ENCODE data around the gene IKZF5.

The IKZF5 gene

GRCh38 chr10:123004298-123004697 is 4.3 kb downstream of the IKZF5 start:
- TF ChIP-seq, protein P1, sequence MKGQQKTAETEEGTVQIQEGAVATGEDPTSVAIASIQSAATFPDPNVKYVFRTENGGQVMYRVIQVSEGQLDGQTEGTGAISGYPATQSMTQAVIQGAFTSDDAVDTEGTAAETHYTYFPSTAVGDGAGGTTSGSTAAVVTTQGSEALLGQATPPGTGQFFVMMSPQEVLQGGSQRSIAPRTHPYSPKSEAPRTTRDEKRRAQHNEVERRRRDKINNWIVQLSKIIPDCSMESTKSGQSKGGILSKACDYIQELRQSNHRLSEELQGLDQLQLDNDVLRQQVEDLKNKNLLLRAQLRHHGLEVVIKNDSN (IDR thresholded peaks at IDR 0.05): no peak
- no peak for TF ChIP-seq CREB1 (IDR thresholded peaks at IDR 0.05; ENCODE audit: low read depth)
- no peak for TF ChIP-seq EGR1 (IDR thresholded peaks at IDR 0.05)
- TF ChIP-seq TEAD4 (IDR thresholded peaks at IDR 0.05): no peak
- no peak for TF ChIP-seq YY1 (IDR thresholded peaks at IDR 0.05; ENCODE audit: low read depth)
- no peak for TF ChIP-seq FOXM1 (IDR thresholded peaks at IDR 0.05; ENCODE audit: borderline replicate concordance, low read depth)
- TF ChIP-seq REST (IDR thresholded peaks at IDR 0.05; ENCODE audit: low read depth): no peak
- no peak for TF ChIP-seq CEBPB (IDR thresholded peaks at IDR 0.05)
- TF ChIP-seq EP300 (IDR thresholded peaks at IDR 0.05; ENCODE audit: borderline replicate concordance): no peak

DNA sequence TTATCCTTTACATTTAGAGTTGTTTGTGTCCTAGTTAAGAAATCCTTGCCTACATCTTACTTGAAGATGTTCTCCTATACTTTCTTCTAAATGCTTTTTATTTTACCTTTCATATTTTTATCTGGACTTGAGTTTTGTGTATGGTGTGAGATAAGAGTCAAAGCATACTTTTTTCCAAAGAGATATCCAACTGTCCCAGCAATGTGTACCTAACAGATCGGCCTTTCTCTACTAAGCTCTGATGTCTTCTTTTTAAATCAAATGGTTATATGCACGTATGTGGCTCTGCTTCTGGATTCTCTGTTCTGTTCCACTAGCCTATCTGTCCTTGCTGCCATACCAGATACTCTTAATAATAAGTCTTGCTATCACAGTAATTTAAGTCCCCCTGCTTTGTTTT is 7.2 kb downstream of the IKZF5 start:
- TF ChIP-seq CEBPB (IDR thresholded peaks at IDR 0.05) (no peak), EP300 (IDR thresholded peaks at IDR 0.05; ENCODE audit: borderline replicate concordance) (no peak), ZBTB7A (IDR thresholded peaks at IDR 0.05; ENCODE audit: low read depth) (no peak), TAF1 (IDR thresholded peaks at IDR 0.05; ENCODE audit: low read depth) (no peak), REST (IDR thresholded peaks at IDR 0.05; ENCODE audit: low read depth) (no peak), FOXM1 (IDR thresholded peaks at IDR 0.05; ENCODE audit: borderline replicate concordance, low read depth) (no peak)

DNA sequence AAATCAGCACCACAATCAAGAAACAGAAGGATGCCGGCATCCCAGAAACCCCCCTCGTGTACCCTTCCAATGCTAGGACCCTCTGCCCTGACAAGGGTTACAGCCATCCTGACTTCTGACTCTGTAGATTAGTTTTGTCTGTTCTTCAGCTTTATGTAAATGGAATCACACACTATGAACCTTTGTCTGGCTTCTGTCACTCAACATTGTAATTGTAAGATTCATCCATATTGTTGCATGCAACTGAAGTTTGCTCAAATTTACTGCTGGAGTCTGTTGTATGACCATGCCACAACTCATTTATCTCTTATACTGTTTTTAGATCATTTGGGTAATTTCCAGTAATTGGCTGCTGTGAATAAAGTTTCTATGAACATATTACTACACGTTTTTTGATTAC is 8.4 kb downstream of the IKZF5 start:
- no peak for TF ChIP-seq TAF1 (IDR thresholded peaks at IDR 0.05; ENCODE audit: low read depth)
- TF ChIP-seq EP300 (IDR thresholded peaks at IDR 0.05; ENCODE audit: borderline replicate concordance): no peak
- no peak for TF ChIP-seq ZBTB7A (IDR thresholded peaks at IDR 0.05; ENCODE audit: low read depth)
- TF ChIP-seq YY1 (IDR thresholded peaks at IDR 0.05; ENCODE audit: low read depth): no peak
- no peak for TF ChIP-seq CREB1 (IDR thresholded peaks at IDR 0.05; ENCODE audit: low read depth)

DNA sequence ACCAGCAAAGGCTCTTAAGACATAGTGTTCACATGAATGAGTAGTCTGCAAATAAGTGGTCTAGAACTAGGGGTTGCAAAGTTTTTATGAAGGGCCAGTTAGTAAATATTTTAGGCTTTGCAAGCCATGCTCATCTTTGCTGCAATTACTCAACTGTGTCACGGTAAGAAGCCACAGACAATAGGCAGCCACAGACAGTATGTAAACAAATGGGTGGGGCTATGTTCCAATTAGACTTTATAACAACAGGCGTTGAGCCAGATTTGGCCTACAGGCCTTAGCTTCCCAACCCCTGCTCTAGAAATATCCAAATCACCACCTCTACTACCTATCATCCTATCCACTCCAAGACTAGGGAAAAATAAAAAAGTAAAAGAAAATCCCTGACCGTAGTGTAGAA is 9.2 kb downstream of the IKZF5 start:
- TF ChIP-seq MAX (IDR thresholded peaks at IDR 0.05) (0 out of 2 replicates have a peak, but pooled peaks have one; percentile 17), CREB1 (IDR thresholded peaks at IDR 0.05; ENCODE audit: low read depth) (no peak), TCF12 (IDR thresholded peaks at IDR 0.05; ENCODE audit: low read depth) (no peak), ZBTB7A (IDR thresholded peaks at IDR 0.05; ENCODE audit: low read depth) (no peak), TAF1 (IDR thresholded peaks at IDR 0.05; ENCODE audit: low read depth) (no peak), EGR1 (IDR thresholded peaks at IDR 0.05) (no peak), NFIC (IDR thresholded peaks at IDR 0.05) (peak; percentile 26; the same call in 1 of the 2 replicates), CEBPB (IDR thresholded peaks at IDR 0.05) (0 out of 2 replicates have a peak, but pooled peaks have one; percentile 33)

DNA sequence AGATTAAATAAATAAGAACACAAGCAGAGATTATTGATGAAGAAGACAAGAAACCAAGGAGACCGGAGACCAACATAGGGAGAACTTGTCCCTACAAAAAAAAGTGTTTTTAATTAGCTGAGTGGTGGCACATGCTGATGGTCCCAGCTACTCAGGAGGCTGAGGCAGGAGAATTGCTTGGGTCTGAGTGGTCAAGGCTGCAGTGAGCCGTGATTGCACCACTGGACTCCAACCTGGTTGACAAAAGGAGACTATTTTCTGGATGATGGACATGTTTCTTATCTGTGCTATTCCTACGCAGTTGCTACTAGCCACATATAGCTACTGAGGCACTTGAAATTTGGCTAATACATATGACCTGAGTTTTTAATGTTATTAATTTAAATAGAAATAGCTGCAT is 9.7 kb downstream of the IKZF5 start:
- TF ChIP-seq EGR1 (IDR thresholded peaks at IDR 0.05) (no peak), MAX (IDR thresholded peaks at IDR 0.05) (no peak), TCF12 (IDR thresholded peaks at IDR 0.05; ENCODE audit: low read depth) (no peak), TAF1 (IDR thresholded peaks at IDR 0.05; ENCODE audit: low read depth) (no peak), RAD21 (IDR thresholded peaks at IDR 0.05; ENCODE audit: low read depth) (no peak), FOXM1 (IDR thresholded peaks at IDR 0.05; ENCODE audit: borderline replicate concordance, low read depth) (no peak), CEBPB (IDR thresholded peaks at IDR 0.05) (no peak), NFIC (IDR thresholded peaks at IDR 0.05) (no peak), ZBTB7A (IDR thresholded peaks at IDR 0.05; ENCODE audit: low read depth) (no peak), YY1 (IDR thresholded peaks at IDR 0.05; ENCODE audit: low read depth) (no peak), CREB1 (IDR thresholded peaks at IDR 0.05; ENCODE audit: low read depth) (no peak)

DNA sequence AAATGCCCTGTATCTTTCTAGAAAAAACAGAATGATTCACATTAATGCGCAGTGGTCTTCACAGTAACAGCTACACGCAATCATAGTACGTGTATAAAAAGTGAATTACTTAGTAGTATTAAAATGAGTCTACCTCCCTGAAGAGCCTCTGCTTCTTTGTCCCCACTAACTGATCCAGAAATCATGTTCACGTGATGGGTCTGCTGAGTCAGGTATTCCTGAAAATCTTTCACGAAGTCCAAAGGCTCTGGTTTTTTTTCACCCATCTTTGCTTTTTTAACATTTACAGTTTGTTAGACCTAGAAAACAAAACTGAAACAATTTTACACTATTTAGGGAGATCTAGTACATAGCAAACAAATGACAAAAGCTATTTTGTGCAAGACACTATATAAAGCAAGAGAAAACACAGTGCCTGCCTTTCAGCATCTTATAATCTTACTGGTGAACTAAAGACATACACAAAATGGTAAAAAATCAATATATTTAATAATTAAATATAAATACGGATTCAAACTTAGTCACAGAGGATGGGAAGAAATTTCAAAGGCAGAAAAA is 10.2 kb downstream of the IKZF5 start:
- no peak for TF ChIP-seq RAD21 (IDR thresholded peaks at IDR 0.05; ENCODE audit: low read depth)
- no peak for TF ChIP-seq REST (IDR thresholded peaks at IDR 0.05; ENCODE audit: low read depth)
- TF ChIP-seq, protein P1 (IDR thresholded peaks at IDR 0.05): no peak
- no peak for TF ChIP-seq CREB1 (IDR thresholded peaks at IDR 0.05; ENCODE audit: low read depth)
- TF ChIP-seq TEAD4 (IDR thresholded peaks at IDR 0.05): no peak
- no peak for TF ChIP-seq EP300 (IDR thresholded peaks at IDR 0.05; ENCODE audit: borderline replicate concordance)
- no peak for TF ChIP-seq YY1 (IDR thresholded peaks at IDR 0.05; ENCODE audit: low read depth)
- TF ChIP-seq CEBPB (IDR thresholded peaks at IDR 0.05): no peak
